ENCODE data around the gene SLC19A2.

GRCh38 chr1:169513208-169513607, 27.5 kb upstream of the SLC19A2 start:
- TF ChIP-seq CTCF (optimal IDR thresholded peaks at IDR 0.05 in 1 of 3, IDR thresholded peaks at IDR 0.05 in 1 of 3, conservative IDR thresholded peaks at IDR 0.05 in 1 of 3; ENCODE audit: extremely low read depth in 1 of 3, insufficient read depth in 2 of 3, low read length in 3 of 3) (no peak), EZH2 (IDR thresholded peaks at IDR 0.05; ENCODE audit: low read length) (no peak)

Data from keratinocyte (primary cell).